ENCODE data around the gene COX6B2. TPM values are rescaled to one million over a fixed set of nuclear protein-coding genes. Genes with fewer than 3 reads are reported as not detected.

The COX6B2 gene
- total RNA-seq, 1 donor from 2014 or later = 0.26 TPM

DNA sequence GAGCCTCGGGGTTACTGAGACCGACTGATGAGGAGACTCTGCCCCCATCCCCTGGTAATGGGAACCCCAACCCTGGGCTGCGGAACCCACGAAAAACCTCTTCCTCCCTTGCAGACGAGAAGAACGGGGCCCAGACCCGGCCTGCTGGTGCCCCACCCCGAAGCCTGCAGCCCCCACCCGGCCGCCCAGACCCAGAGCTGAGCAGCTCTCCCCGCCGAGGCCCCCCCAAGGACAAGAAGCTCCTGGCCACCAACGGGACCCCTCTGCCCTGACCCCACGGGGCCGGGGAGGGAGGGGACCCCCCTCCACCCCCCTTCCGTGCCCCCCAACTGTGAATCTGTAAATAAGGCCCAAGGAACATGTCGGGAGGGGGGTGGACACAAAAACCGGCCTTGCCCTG is 42.7 kb downstream of the COX6B2 start:
- Mint-ChIP-seq H3K36me3 (ENCODE audit: low read depth) (no peaks in the 10 kb centered on the region), H3K27ac (no peak overlapping the region), H3K4me1 (peaks cover 2% of the 10 kb centered on the region), H3K9me3 (no peaks in the 10 kb centered on the region), H3K4me3 (no peak overlapping the region), H3K27me3 (no peaks in the 10 kb centered on the region)
- intact Hi-C loops (cut with micrococcal nuclease) = no loop called here
- DNase-seq = no peak

DNA sequence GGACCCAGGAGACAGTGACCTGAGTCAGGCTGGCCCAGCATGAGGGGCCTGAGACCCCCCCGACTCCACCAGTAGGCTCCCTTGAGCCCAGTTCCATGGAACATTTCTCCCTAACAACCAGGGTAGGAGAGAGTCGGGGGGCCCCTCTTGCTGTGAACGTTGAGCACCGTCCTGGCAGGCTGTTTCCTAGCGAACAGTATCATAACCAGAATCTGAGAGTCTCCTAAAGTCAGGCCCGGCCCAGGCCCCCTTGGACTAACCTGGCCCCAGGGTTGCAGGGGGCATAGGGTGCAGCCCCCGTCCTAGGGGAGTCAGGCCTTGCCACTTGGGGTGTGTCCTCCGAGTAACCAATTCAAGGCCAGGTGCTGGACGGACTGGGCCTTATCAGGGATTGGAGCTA is 43.1 kb downstream of the COX6B2 start:
- intact Hi-C loops (cut with micrococcal nuclease) = no loop called here
- H3K36me3 Mint-ChIP-seq (ENCODE audit: low read depth) = no peaks in the 10 kb centered on the region
- DNase-seq = no peak
- no peaks in the 10 kb centered on the region for H3K9me3 Mint-ChIP-seq
- no peaks in the 10 kb centered on the region for H3K27me3 Mint-ChIP-seq
- no peak overlapping the region for H3K27ac Mint-ChIP-seq
- peaks cover 2% of the 10 kb centered on the region for H3K4me1 Mint-ChIP-seq
- no peak overlapping the region for H3K4me3 Mint-ChIP-seq

DNA sequence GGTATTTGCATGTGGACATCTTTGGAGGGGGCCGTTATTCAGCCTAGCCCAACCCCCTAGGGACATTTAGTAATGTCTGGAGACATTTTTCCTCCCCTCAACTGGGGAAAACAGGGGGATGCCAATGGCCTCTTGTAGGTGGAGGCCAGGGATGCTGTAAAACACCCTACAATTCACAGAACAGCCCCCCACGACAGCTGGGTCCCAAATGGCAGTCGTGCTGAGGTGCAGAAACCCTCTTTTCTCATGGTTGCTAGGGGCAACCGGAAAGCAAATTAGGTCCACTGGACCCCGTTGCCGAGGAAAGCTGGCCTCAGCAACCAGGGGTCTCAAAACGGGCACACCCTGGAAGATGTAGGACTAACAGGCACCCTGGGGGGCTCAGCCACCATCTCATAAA is 44.0 kb downstream of the COX6B2 start:
- peaks cover 1% of the 10 kb centered on the region for H3K36me3 Mint-ChIP-seq (ENCODE audit: low read depth)
- H3K9me3 Mint-ChIP-seq = no peaks in the 10 kb centered on the region
- H3K4me3 Mint-ChIP-seq = no peak overlapping the region
- no peaks in the 10 kb centered on the region for H3K27me3 Mint-ChIP-seq
- peaks cover 6% of the 10 kb centered on the region for H3K4me1 Mint-ChIP-seq
- DNase-seq = no peak
- intact Hi-C loops (cut with micrococcal nuclease) = no loop called here
- H3K27ac Mint-ChIP-seq = no peak overlapping the region

DNA sequence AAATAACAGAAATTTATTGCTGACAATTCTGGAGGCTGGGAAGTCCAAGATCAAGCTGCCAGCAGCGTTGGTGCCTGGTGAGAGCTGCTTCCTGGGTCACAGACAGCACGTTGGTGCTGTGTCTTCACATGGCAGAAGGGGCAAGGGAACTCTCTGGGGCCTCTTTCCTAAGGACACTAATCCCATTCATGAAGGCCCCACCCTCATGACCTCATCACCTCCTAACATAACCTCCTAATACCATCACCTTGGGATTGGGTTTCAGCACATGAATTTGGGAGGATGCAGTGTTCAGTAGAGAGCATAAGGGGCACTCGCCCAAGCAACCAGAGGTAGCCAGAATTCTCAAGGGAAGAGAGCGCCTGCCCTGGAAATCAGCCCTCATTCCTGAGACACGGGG is 45.1 kb downstream of the COX6B2 start:
- no peak for DNase-seq
- Mint-ChIP-seq H3K4me3 (no peak overlapping the region), H3K9me3 (no peaks in the 10 kb centered on the region), H3K27ac (no peak overlapping the region), H3K36me3 (ENCODE audit: low read depth) (peaks cover 4% of the 10 kb centered on the region), H3K27me3 (no peaks in the 10 kb centered on the region), H3K4me1 (peaks cover 7% of the 10 kb centered on the region)
- intact Hi-C loops (cut with micrococcal nuclease) = no loop called here

GRCh38 chr19:55308281-55308680 is 46.2 kb downstream of the COX6B2 start:
- H3K36me3 Mint-ChIP-seq (ENCODE audit: low read depth) = peaks cover 4% of the 10 kb centered on the region
- H3K4me1 Mint-ChIP-seq = peaks cover 7% of the 10 kb centered on the region
- intact Hi-C loops (cut with micrococcal nuclease) = no loop called here
- DNase-seq = no peak
- no peak overlapping the region for H3K4me3 Mint-ChIP-seq
- no peaks in the 10 kb centered on the region for H3K9me3 Mint-ChIP-seq
- H3K27ac Mint-ChIP-seq = no peak overlapping the region
- H3K27me3 Mint-ChIP-seq = no peaks in the 10 kb centered on the region

- DNase-seq = no peak
- Mint-ChIP-seq H3K4me3 (no peak overlapping the region), H3K27ac (no peak overlapping the region), H3K27me3 (no peaks in the 10 kb centered on the region), H3K4me1 (peaks cover 12% of the 10 kb centered on the region), H3K9me3 (no peaks in the 10 kb centered on the region), H3K36me3 (ENCODE audit: low read depth) (peaks cover 4% of the 10 kb centered on the region)
- intact Hi-C loops (cut with micrococcal nuclease) = no loop called here
Measured at GRCh38 chr19:55306712-55307111, 47.8 kb downstream of the COX6B2 start.

DNA sequence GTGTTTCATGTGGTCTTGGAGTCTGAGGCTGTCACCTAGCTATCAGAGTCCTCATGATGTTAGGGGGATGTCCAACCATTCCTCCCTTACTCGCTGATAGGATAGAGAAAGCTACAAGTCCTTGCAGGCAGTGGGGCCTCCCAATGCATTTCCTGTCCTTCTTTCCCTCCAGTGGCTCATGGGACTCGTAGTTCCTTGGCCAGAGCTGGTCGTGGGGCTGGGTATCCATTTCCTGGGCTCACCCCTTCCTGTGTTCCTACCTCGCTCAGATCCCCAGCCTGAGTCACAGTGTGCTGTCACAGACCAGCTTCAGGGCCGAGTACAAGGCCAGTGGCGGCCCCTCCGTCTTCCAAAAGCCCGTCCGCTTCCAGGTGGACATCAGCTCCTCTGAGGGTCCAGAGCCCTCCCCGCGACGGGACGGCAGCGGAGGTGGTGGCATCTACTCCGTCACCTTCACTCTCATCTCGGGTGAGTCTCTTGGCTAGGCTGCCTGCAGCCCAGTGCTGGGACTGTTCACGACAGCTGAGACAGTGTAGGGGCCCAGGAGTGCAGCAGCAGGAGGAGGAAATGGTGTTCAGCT is 48.4 kb downstream of the COX6B2 start:
- H3K9me3 Mint-ChIP-seq = no peaks in the 10 kb centered on the region
- DNase-seq = no peak
- H3K36me3 Mint-ChIP-seq (ENCODE audit: low read depth) = peaks cover 4% of the 10 kb centered on the region
- no peak overlapping the region for H3K27ac Mint-ChIP-seq
- no peak overlapping the region for H3K4me3 Mint-ChIP-seq
- H3K27me3 Mint-ChIP-seq = no peaks in the 10 kb centered on the region
- peaks cover 16% of the 10 kb centered on the region for H3K4me1 Mint-ChIP-seq
- intact Hi-C loops (cut with micrococcal nuclease) = no loop called here

DNA sequence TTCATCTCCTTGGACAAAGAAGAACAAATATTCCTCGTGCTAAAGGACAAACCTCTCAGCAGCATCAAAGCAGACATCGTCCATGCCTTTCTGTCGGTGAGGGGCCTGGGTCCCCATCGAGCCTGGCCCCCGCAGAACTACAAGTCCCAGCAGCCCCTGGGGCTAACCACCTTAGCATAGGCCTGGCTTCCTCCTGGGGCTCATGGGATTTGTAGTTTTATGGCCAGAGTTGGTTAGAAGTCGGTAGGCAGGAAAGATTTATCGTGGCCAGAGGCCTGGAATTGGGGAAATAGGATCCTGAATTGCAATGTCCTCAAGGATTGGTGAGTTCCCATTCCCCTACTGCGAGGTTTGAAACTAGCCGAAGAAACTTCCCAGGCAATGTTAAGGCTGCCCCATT is 49.0 kb downstream of the COX6B2 start:
- H3K9me3 Mint-ChIP-seq = no peaks in the 10 kb centered on the region
- H3K4me1 Mint-ChIP-seq = peaks cover 16% of the 10 kb centered on the region
- no peak overlapping the region for H3K4me3 Mint-ChIP-seq
- intact Hi-C loops (cut with micrococcal nuclease) = no loop called here
- peak; percentile 86 for DNase-seq
- peaks cover 4% of the 10 kb centered on the region for H3K36me3 Mint-ChIP-seq (ENCODE audit: low read depth)
- peak overlapping the region; percentile 8 for H3K27ac Mint-ChIP-seq
- no peaks in the 10 kb centered on the region for H3K27me3 Mint-ChIP-seq

DNA sequence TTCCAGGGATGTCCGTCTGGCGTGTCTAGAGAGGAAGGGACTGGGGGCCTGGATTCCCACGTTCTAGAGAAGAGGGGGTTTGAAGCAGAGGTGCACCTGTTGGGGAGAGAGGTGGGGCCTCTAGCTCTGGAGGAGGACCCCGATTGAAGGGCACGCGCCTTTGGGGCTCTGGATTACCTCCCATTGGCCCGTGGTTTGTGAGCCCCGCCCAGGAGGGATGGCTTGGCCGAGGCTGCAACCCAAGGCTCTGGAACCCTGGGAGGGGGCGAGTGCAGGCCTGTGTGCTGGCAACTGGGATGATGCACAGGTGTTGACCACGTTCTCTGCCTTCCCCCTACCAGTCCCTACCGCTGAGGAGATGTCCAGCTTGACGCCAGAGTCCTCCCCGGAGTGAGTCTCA is 49.5 kb downstream of the COX6B2 start:
- intact Hi-C loops (cut with micrococcal nuclease) = loop anchor here (5.0 kb wide), 2 partner anchors 102 to 197 kb away; partner anchors contain the start of gene UBE2S
- Mint-ChIP-seq H3K36me3 (ENCODE audit: low read depth) (peaks cover 4% of the 10 kb centered on the region), H3K27me3 (no peaks in the 10 kb centered on the region), H3K4me1 (peaks cover 16% of the 10 kb centered on the region), H3K4me3 (no peak overlapping the region), H3K9me3 (no peaks in the 10 kb centered on the region), H3K27ac (no peak overlapping the region)
- no peak for DNase-seq

- Mint-ChIP-seq H3K27me3 (no peaks in the 10 kb centered on the region), H3K9me3 (no peaks in the 10 kb centered on the region), H3K36me3 (ENCODE audit: low read depth) (peaks cover 4% of the 10 kb centered on the region), H3K4me3 (no peak overlapping the region), H3K27ac (no peak overlapping the region), H3K4me1 (peaks cover 16% of the 10 kb centered on the region)
- peak; percentile 75 for DNase-seq
- intact Hi-C loops (cut with micrococcal nuclease) = loop anchor here (5.0 kb wide), 2 partner anchors 103 to 198 kb away; partner anchors contain the start of gene UBE2S
Measured at GRCh38 chr19:55304279-55304978, 50.1 kb downstream of the COX6B2 start.

- Mint-ChIP-seq H3K27me3 (no peaks in the 10 kb centered on the region), H3K36me3 (ENCODE audit: low read depth) (peaks cover 4% of the 10 kb centered on the region), H3K4me1 (peaks cover 16% of the 10 kb centered on the region), H3K9me3 (no peaks in the 10 kb centered on the region), H3K4me3 (no peak overlapping the region), H3K27ac (no peak overlapping the region)
- no peak for DNase-seq
- intact Hi-C loops (cut with micrococcal nuclease) = loop anchor here (2.0 to 5.0 kb wide), 3 partner anchors 81 to 199 kb away; partner anchors contain the start of genes RPL28, TMEM238 and UBE2S
Measured at GRCh38 chr19:55303477-55303876, 51.0 kb downstream of the COX6B2 start.

- no peaks in the 10 kb centered on the region for H3K9me3 Mint-ChIP-seq
- no peak for DNase-seq
Measured at GRCh38 chr19:55302318-55302703, 52.2 kb downstream of the COX6B2 start.

DNA sequence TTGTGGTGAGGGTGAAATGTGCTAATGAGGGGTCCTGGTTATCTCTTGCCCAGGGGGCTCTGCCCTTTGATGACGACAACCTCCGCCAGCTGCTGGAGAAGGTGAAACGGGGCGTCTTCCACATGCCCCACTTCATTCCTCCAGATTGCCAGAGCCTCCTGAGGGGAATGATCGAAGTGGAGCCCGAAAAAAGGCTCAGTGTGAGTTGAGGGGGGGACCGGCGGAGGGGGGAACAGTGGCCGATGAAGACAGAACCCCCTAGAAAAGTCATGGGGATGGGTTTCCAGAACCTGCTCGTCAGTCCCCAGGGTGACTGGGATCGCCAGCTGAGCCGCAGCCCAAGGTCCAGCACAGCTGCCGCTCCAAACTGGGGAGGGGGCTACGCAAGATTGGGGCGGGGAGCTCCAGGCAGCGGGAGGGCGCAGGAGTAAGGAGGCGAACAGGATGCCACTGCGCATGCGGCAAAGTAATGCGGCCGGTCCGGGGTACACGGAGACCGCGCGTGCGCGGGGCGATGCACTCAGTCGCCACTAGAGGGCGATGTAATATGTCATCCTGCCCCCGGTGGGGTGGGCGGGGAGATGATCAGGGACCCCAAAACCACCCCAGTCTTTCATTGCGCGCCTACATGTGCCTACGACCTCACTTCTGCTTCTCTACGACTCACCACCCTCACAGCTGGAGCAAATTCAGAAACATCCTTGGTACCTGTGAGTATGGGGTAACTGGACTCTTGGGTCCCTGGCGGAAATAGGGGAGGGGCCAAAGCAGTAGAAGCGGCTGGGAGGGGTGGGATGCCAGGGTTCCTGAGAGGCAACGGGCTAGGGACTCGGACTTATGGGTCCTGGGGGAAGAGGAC is 52.8 kb downstream of the COX6B2 start:
- Mint-ChIP-seq H3K4me1 (peaks cover 16% of the 10 kb centered on the region), H3K27me3 (no peaks in the 10 kb centered on the region), H3K27ac (peak overlapping the region; percentile 95), H3K9me3 (no peaks in the 10 kb centered on the region), H3K36me3 (ENCODE audit: low read depth) (peaks cover 4% of the 10 kb centered on the region), H3K4me3 (peak overlapping the region; percentile 95)
- intact Hi-C loops (cut with micrococcal nuclease) = loop anchor here (1.0 to 5.0 kb wide), 4 partner anchors 38 to 201 kb away; partner anchors contain the start of genes KMT5C, RPL28, TMEM238 and UBE2S
- peak; percentile 99 for DNase-seq

More at GRCh38 chr19:55302318-55302703, 52.2 kb downstream of the COX6B2 start:
- no peaks in the 10 kb centered on the region for H3K27me3 Mint-ChIP-seq
- H3K4me1 Mint-ChIP-seq = peaks cover 16% of the 10 kb centered on the region
- H3K36me3 Mint-ChIP-seq (ENCODE audit: low read depth) = peaks cover 4% of the 10 kb centered on the region
- intact Hi-C loops (cut with micrococcal nuclease) = loop anchor here (1.0 to 5.0 kb wide), 4 partner anchors 37 to 200 kb away; partner anchors contain the start of genes KMT5C, RPL28, TMEM238 and UBE2S
- peak overlapping the region; percentile 95 for H3K27ac Mint-ChIP-seq
- H3K4me3 Mint-ChIP-seq = peak overlapping the region; percentile 95

Data from activated CD4-positive, alpha-beta T cell treated with anti-CD3 and anti-CD28 coated beads, Interleukin-2, amount 10 ng/mL, durations not matched to agents 24 days and 14 days (primary cell).